ENCODE measurements around the gene TUBGCP5.

TUBGCP5 gene

GRCh38 chr15:22954326-22954725 lies 85.0 kb downstream of the TUBGCP5 start:
- H3K9me2 ChIP-seq (replicated peaks; ENCODE audit: control insufficient read depth, low read length) = no peaks in the 10 kb centered on the region
- no peaks in the 10 kb centered on the region for H3K27me3 ChIP-seq (ENCODE audit: control insufficient read depth, low read length)
- TF ChIP-seq EZH2phosphoT487 (IDR thresholded peaks at IDR 0.05; ENCODE audit: borderline replicate concordance, low read length) (no peak), CTCF (IDR thresholded peaks at IDR 0.05; ENCODE audit: low read depth, low read length, poor library complexity, severe bottlenecking) (no peak)
- no peaks in the 10 kb centered on the region for H3K4me1 ChIP-seq (ENCODE audit: control insufficient read depth, low read length)
- no peak overlapping the region for H3K4me3 ChIP-seq (ENCODE audit: low read length)
- H3K4me2 ChIP-seq (ENCODE audit: low read length) = no peak overlapping the region
- no peaks in the 10 kb centered on the region for H3K79me2 ChIP-seq (ENCODE audit: control insufficient read depth, low read length)
- no peaks in the 10 kb centered on the region for H3K36me3 ChIP-seq (ENCODE audit: control insufficient read depth, low read length)
- H3K9me3 ChIP-seq (ENCODE audit: control insufficient read depth, insufficient read depth, low read length) = no peaks in the 10 kb centered on the region
- H3F3A ChIP-seq (ENCODE audit: control insufficient read depth, insufficient read depth) = no peaks in the 10 kb centered on the region
- H4K20me1 ChIP-seq (ENCODE audit: control insufficient read depth, insufficient read depth, low read depth, low read length) = no peaks in the 10 kb centered on the region
- no peak overlapping the region for H3K27ac ChIP-seq (ENCODE audit: low read depth, low read length)

DNA sequence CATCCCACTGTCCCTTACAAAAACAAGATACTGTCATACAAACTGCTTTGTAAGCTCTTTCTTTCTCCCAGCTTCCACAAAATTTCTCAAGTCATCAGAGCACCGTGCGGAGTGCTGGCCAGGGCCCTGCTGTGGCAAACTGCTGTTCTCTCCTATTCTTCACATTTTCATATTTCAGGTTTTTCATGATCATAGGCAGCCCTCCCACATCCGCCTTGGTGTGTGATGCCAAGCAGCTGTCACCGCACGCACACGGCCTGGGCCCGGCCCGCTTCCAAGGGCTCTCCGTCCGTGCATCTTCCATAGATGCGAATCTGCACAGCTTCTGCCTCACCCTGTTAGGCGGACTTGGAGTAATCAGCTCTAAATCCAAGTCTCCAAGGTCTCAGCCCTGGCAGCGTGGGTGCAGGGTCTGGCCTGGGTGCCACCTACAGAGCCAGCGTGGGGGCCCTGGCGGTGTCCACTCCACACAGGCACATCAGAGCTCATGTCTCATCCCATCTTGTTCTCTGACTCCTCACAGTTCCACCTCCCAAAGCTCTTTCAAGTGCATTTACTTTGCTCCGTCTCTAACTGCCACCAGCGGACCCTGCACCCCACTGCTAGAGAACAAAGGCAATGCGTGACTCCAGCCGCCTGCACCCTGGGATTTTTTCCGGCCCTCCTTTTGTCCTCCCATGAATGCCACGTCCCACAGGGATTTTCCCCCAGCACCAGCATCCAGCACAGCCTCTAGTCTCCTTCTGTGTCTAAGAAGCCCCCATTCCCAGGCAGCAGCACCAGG lies 86.4 kb downstream of the TUBGCP5 start:
- TF ChIP-seq CTCF (IDR thresholded peaks at IDR 0.05; ENCODE audit: low read depth, low read length, poor library complexity, severe bottlenecking) (no peak), EZH2phosphoT487 (IDR thresholded peaks at IDR 0.05; ENCODE audit: borderline replicate concordance, low read length) (no peak)
- Histone ChIP-seq H4K20me1 (ENCODE audit: control insufficient read depth, insufficient read depth, low read depth, low read length) (no peaks in the 10 kb centered on the region), H3K4me3 (ENCODE audit: low read length) (no peak overlapping the region), H3K36me3 (ENCODE audit: control insufficient read depth, low read length) (no peaks in the 10 kb centered on the region), H3K9me3 (ENCODE audit: control insufficient read depth, insufficient read depth, low read length) (no peaks in the 10 kb centered on the region), H3F3A (ENCODE audit: control insufficient read depth, insufficient read depth) (no peaks in the 10 kb centered on the region), H3K4me2 (ENCODE audit: low read length) (no peak overlapping the region), H3K9me2 (replicated peaks; ENCODE audit: control insufficient read depth, low read length) (no peaks in the 10 kb centered on the region), H3K27ac (ENCODE audit: low read depth, low read length) (no peak overlapping the region), H3K27me3 (ENCODE audit: control insufficient read depth, low read length) (peaks cover 13% of the 10 kb centered on the region), H3K4me1 (ENCODE audit: control insufficient read depth, low read length) (peaks cover 5% of the 10 kb centered on the region; the same call in 1 of the 2 replicates), H3K79me2 (ENCODE audit: control insufficient read depth, low read length) (no peaks in the 10 kb centered on the region)

GRCh38 chr15:22951381-22952280 lies 87.7 kb downstream of the TUBGCP5 start:
- Histone ChIP-seq H3K79me2 (ENCODE audit: control insufficient read depth, low read length) (no peaks in the 10 kb centered on the region), H3K4me1 (ENCODE audit: control insufficient read depth, low read length) (peaks cover 5% of the 10 kb centered on the region; the same call in 1 of the 2 replicates), H3F3A (ENCODE audit: control insufficient read depth, insufficient read depth) (no peaks in the 10 kb centered on the region), H3K9me2 (replicated peaks; ENCODE audit: control insufficient read depth, low read length) (no peaks in the 10 kb centered on the region), H3K27me3 (ENCODE audit: control insufficient read depth, low read length) (peaks cover 18% of the 10 kb centered on the region), H3K27ac (ENCODE audit: low read depth, low read length) (no peak overlapping the region), H4K20me1 (ENCODE audit: control insufficient read depth, insufficient read depth, low read depth, low read length) (no peaks in the 10 kb centered on the region), H3K36me3 (ENCODE audit: control insufficient read depth, low read length) (no peaks in the 10 kb centered on the region), H3K4me3 (ENCODE audit: low read length) (no peak overlapping the region), H3K4me2 (ENCODE audit: low read length) (no peak overlapping the region), H3K9me3 (ENCODE audit: control insufficient read depth, insufficient read depth, low read length) (no peaks in the 10 kb centered on the region)
- TF ChIP-seq EZH2phosphoT487 (IDR thresholded peaks at IDR 0.05; ENCODE audit: borderline replicate concordance, low read length) (no peak), CTCF (IDR thresholded peaks at IDR 0.05; ENCODE audit: low read depth, low read length, poor library complexity, severe bottlenecking) (no peak)

Measured in DOHH2 (cell line).